ENCODE data around the gene TSFM. TPM values are rescaled to one million over a fixed set of nuclear protein-coding genes. Genes with fewer than 3 reads are reported as not detected.

TSFM gene
- total and polyA plus RNA-seq, 9 of the 15 experiments (the other 6 are each of a cell fraction or from before 2014, with no cell fraction given), result 44.6 to 198 (median 60.2) TPM

GRCh38 chr12:57756406-57757341 is 25.9 kb upstream of the TSFM start (continued):
- TF ChIP-seq, protein P1, sequence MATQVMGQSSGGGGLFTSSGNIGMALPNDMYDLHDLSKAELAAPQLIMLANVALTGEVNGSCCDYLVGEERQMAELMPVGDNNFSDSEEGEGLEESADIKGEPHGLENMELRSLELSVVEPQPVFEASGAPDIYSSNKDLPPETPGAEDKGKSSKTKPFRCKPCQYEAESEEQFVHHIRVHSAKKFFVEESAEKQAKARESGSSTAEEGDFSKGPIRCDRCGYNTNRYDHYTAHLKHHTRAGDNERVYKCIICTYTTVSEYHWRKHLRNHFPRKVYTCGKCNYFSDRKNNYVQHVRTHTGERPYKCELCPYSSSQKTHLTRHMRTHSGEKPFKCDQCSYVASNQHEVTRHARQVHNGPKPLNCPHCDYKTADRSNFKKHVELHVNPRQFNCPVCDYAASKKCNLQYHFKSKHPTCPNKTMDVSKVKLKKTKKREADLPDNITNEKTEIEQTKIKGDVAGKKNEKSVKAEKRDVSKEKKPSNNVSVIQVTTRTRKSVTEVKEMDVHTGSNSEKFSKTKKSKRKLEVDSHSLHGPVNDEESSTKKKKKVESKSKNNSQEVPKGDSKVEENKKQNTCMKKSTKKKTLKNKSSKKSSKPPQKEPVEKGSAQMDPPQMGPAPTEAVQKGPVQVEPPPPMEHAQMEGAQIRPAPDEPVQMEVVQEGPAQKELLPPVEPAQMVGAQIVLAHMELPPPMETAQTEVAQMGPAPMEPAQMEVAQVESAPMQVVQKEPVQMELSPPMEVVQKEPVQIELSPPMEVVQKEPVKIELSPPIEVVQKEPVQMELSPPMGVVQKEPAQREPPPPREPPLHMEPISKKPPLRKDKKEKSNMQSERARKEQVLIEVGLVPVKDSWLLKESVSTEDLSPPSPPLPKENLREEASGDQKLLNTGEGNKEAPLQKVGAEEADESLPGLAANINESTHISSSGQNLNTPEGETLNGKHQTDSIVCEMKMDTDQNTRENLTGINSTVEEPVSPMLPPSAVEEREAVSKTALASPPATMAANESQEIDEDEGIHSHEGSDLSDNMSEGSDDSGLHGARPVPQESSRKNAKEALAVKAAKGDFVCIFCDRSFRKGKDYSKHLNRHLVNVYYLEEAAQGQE (IDR thresholded peaks at IDR 0.05; ENCODE audit: borderline replicate concordance), result peak; percentile 43; the same call in 1 of the 2 replicates
- TF ChIP-seq, protein P1 (CRISPR knock-in tag; IDR thresholded peaks at IDR 0.05; ENCODE audit: low read depth), result no peak
- TF ChIP-seq RFX7 (CRISPR knock-in tag; IDR thresholded peaks at IDR 0.05) (no peak), SMAD1 (IDR thresholded peaks at IDR 0.05; ENCODE audit: low read depth, low read length, partially characterized antibody) (no peak), MXI1 (IDR thresholded peaks at IDR 0.05; ENCODE audit: low read depth, low read length) (no peak), ZNF143 (CRISPR knock-in tag; IDR thresholded peaks at IDR 0.05) (no peak), SMC3 (conservative IDR thresholded peaks at IDR 0.05; ENCODE audit: insufficient read depth, low read depth, low read length) (peak; percentile 66), NFIC (IDR thresholded peaks at IDR 0.05) (no peak), POLR2A (conservative IDR thresholded peaks at IDR 0.05) (no peak), ELF2 (CRISPR knock-in tag; IDR thresholded peaks at IDR 0.05) (no peak), ZHX1 (conservative IDR thresholded peaks at IDR 0.05; ENCODE audit: low read length) (no peak), KDM1A (IDR thresholded peaks at IDR 0.05) (0 out of 4 replicates have a peak, but pooled peaks of 1 of the 2 experiments have one; percentile 16), ZBTB34 (CRISPR knock-in tag; IDR thresholded peaks at IDR 0.05) (no peak), RAD21 (CRISPR knock-in tag; conservative IDR thresholded peaks at IDR 0.05 in 1 of 2, IDR thresholded peaks at IDR 0.05 in 1 of 2) (peak; percentile 38 to 64), FOXJ2 (tag; IDR thresholded peaks at IDR 0.05) (no peak)

All from K562 (cell line).